Choroid plexus epithelial cell (primary cell): ENCODE data around the gene PLCH1.

ENCODE experiments used
- DNase-seq: peaks from one replicate; pipeline ENCODE4 v3.0.0-alpha.2; 2010; ENCODE audit warnings: low read depth
- H3K4me3 ChIP-seq: 2 replicates; pipeline ENCODE4 v1.5.1; 2011; ENCODE audit warnings: low read depth, mild to moderate bottlenecking, control low read depth, low read length, moderate library complexity
- TF ChIP-seq, protein P1 (sequence below): conservative IDR thresholded peaks from 2 replicates; pipeline ENCODE4 v1.5.1; 2011; ENCODE audit warnings: low read depth, mild to moderate bottlenecking, control low read depth, inconsistent platforms, low read length, moderate library complexity

PLCH1 gene

DNA sequence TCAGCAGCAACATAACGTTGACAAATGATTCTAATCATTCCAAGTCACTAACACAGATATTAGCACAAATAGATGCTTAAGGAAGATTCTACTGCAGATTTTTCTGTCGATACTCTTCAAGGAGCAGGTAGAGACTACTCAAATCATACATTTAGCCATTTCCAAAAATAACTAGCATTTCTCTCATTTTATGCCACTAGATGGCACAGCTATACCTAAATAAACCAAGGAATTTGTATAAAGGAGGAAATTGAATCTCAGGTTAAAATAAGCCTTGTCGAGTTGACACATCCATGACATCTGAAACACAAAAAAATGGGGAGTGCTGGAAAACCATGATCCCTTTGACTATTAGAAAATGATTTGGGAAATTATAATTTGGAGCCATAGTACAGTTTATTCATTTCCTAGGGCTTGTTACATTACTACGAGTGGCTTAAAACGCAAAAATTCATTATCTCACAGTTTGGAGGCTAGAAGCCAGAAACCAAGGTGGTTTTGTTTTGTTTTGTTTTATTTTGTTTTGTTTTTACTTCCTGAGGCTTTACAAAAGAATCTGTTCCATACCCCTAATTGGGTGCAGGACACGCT, 391.9 kb downstream of the PLCH1 start:
- DNase-seq: peak; percentile 66
- TF ChIP-seq, protein P1, sequence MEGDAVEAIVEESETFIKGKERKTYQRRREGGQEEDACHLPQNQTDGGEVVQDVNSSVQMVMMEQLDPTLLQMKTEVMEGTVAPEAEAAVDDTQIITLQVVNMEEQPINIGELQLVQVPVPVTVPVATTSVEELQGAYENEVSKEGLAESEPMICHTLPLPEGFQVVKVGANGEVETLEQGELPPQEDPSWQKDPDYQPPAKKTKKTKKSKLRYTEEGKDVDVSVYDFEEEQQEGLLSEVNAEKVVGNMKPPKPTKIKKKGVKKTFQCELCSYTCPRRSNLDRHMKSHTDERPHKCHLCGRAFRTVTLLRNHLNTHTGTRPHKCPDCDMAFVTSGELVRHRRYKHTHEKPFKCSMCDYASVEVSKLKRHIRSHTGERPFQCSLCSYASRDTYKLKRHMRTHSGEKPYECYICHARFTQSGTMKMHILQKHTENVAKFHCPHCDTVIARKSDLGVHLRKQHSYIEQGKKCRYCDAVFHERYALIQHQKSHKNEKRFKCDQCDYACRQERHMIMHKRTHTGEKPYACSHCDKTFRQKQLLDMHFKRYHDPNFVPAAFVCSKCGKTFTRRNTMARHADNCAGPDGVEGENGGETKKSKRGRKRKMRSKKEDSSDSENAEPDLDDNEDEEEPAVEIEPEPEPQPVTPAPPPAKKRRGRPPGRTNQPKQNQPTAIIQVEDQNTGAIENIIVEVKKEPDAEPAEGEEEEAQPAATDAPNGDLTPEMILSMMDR: peak; percentile 54
- no peak overlapping the region for H3K4me3 ChIP-seq

DNA sequence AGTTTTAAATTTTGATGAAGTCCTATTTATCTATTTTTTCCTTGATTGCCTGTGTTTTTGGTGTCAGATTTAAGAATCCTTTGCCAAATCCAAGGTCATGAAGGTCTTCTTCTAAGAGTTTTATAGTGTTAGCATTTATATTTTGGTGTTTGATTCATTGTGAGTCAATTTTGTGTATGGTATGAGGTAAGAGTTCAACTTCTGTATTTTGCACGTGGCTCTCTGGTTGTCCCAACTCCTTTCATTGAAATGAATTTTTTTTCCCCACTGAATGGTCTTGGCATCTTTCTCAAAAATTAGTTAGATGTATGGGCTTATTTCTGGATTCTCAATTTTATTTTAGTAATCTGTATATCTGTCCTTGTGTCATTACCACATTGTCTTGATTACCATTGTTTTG, 394.3 kb downstream of the PLCH1 start:
- H3K4me3 ChIP-seq: no peak overlapping the region
- TF ChIP-seq, protein P1: no peak
- no peak for DNase-seq

DNA sequence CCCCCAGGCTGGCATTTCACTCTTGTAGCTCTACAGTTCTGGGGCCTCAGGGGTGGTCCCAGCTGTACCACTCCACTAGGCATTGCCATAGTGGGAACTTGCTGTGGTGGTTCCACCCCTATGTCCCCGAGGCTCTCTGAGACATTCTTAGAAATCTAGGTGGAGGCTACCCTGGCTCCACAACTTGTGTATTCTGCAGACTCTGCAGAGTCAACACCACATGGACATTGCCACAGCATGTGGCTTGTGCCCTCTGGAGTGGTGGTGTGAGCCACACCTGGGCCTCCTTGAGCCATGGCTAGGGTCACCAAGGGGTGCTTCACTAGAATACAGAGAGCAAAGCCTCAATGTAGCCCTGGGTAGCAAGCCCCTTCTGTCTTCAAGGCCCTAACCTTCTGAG, 397.0 kb downstream of the PLCH1 start:
- no peak overlapping the region for H3K4me3 ChIP-seq
- TF ChIP-seq, protein P1: no peak
- no peak for DNase-seq

DNA sequence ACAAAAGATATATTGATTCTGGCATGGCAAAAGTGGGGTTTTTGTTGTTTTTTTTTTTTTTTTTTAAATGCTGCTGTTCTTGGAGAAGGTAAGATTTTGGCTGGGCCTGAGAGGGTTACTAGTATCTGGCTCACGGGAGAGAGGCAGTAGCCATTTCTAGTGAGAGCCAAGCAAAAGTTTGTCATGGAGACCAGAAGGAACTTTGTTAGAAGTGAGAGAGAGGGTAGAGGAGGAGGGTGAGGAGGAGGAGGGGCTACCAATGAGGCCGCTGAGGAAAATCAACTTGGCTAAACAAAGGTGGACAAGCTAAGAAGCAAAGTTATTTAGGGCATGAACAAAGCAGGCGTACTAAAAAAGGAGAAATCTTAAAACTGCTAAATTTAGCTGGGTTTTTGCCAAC, 402.5 kb downstream of the PLCH1 start:
- no peak for DNase-seq
- TF ChIP-seq, protein P1: no peak
- H3K4me3 ChIP-seq: no peak overlapping the region

DNA sequence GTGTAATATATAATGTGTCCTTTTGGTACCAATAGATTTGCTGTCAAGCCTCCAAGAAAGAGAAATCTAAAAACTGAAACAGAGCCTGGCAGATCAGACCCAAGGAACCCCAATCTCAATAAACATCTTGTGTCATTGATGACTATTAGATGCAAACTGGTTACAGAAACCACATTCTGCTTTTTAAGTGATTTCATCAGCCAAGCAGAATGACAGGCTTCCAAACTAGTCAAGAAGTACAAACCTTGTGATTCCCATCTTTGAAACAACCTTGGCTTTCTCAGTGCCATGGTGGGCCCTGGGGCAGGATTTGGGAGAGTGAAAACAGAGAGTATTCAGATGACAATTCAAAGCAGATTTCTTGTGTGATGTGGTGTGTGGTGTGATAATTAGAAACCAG, 405.8 kb downstream of the PLCH1 start:
- no peak for DNase-seq
- TF ChIP-seq, protein P1: no peak
- H3K4me3 ChIP-seq: no peak overlapping the region

DNA sequence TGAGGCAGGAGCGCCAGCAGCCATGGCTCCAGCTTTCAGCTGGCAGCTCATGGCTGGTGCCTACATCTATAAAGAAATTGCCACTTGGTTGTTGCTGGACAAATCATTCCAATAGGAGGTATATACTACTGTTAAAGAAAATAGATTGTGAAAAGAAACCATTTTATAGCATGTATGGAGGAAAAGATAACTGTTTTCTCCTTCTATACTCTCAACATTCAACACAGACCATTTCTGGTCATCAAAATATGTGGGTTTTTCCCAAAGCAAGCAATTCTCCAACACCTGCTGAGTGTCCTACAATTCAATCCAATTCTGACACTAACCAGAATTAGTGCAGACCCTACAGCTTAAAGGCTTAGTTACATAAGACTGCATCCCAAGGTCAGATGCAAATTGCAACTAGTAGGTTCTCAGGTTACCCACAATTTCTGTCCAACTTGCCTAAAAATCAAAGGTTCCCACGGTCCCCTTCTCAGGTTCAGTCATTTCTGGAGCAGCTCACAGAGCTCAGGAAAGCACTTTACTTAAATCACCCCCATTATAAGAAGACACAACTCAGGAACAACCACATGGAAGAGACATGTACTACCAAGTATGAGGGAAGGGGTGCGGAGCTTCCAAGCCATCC, 409.0 kb downstream of the PLCH1 start:
- H3K4me3 ChIP-seq: no peak overlapping the region
- no peak for DNase-seq
- TF ChIP-seq, protein P1: no peak
